Measurements from ENCODE around the gene PREPL.

- TF ChIP-seq EP400 (IDR thresholded peaks at IDR 0.05) (no peak), ZNF407 (IDR thresholded peaks at IDR 0.05; ENCODE audit: low read depth) (no peak)
- TF ChIP-seq, protein P1, sequence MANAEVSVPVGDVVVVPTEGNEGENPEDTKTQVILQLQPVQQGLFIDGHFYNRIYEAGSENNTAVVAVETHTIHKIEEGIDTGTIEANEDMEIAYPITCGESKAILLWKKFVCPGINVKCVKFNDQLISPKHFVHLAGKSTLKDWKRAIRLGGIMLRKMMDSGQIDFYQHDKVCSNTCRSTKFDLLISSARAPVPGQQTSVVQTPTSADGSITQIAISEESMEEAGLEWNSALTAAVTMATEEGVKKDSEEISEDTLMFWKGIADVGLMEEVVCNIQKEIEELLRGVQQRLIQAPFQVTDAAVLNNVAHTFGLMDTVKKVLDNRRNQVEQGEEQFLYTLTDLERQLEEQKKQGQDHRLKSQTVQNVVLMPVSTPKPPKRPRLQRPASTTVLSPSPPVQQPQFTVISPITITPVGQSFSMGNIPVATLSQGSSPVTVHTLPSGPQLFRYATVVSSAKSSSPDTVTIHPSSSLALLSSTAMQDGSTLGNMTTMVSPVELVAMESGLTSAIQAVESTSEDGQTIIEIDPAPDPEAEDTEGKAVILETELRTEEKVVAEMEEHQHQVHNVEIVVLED (CRISPR knock-in tag; IDR thresholded peaks at IDR 0.05), result no peak
Observed at GRCh38 chr2:44367591-44367990, 6.3 kb upstream of the PREPL start.

Data from K562 (cell line).